Stimulated activated CD8-positive, alpha-beta memory T cell treated with anti-CD3 and anti-CD28 coated beads, Interleukin-12 subunit alpha, Interleukin-12 subunit beta, amount 100 ng/mL, for 1 hour (primary cell): ENCODE results near the gene ADCY9.
"Not testable (repeated sequence)": the region's sequence is repeated elsewhere in the genome, so short reads cannot be mapped to it uniquely, and the experiment has no call there.

ENCODE experiments used
- DNase-seq: peaks from one replicate; pipeline ENCODE4 v3.0.0-alpha.2; 2020; ENCODE audit warnings: low read depth

Gene ADCY9

DNA sequence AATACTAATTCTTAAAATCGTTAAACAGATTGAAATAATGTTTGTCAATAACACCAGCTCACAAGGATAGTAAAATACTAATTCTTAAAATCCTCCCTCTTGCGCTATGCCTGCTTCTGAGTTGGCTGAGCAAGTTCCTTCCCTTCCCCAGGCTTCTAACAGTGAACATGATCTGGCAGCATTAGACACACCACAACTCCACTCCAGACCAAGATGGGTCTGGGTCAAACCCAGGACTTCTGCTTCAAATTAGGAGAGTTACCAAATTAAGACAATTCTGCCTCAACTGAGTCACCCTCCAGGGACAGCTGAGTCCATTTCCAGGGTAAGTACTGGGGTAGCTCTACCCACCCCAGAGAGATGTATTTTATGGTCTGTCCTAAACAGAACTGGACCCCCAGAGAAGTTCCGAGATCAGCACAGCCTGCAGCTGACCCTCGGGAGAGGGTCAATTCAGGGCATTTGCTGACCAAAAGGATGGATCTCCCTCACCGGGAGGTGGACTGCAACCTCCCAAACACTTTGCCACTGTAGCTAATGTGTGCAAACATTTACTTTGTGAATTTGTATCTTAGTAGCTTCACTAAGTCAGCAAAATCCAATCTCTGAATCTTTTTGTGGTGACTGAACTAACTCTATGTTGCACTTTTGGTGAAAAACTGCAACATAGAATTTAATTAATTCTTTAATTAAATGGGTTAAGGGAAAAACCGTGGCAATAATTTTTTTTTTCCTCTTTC lies 48.8 kb downstream of the ADCY9 start:
- DNase-seq, result no peak

DNA sequence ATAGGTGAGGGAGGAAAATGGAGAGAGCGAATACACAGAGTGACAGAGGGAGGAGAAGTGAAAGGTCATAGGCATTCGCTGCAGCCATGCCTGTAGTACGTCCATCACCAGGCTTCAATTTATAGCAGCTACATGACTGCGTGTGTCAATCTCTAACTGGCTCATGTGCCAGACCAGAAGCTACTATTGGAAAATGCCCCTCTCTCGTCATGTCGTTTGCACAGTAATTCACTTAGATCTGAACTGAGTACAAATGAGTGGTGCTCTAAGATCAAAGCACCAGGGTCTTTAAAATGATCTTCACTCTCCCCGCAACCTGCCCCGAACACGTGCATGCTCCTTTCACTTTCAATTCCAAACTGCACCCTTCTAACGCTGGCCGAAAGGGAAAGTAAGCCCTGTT lies 51.3 kb downstream of the ADCY9 start:
- DNase-seq, result no peak

DNA sequence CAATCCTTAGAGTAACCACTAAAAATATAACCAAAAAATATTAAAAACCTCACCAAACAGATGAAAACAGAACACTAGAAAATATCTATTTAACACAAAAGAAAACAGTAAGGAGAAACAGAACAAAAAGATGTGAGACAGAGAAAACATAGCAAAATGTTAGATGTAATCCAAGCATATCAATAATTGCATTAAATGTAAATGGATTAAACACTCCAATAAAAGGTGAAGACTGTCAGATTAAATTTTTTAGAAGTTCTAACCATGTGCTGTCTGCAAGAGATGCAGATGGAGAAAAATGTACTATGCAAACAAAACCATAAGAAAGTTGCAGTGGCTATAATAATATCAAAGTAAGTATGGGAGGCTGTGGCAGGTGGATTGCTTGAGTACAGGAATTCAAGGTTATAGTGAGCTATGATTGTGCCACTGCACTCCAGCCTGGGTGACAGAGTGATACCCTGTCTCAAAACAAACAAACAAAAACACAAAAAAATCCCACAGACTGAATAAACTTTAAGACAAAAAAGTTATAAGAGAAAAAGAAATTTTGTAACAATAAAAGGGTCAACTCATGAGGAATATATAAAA lies 53.9 kb downstream of the ADCY9 start:
- no peak for DNase-seq

DNA sequence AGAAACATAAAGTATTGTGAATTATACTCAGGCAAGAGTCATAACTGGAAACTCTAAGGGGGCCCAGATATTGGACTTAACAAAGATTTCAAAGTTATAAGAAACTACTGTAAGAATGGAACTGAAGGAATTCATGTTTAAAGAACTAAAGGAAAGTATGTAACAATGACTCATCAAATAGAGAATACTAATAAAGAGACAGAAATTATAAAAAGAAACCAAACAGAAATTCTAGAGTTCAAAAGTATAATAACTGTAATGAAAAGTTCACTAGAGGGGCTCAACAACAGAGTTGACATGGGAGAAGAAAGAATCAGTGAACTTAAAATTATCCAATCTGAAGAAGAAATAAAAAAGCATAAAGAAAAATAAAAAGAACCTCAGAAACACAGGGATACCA lies 55.4 kb downstream of the ADCY9 start:
- DNase-seq, result no peak

DNA sequence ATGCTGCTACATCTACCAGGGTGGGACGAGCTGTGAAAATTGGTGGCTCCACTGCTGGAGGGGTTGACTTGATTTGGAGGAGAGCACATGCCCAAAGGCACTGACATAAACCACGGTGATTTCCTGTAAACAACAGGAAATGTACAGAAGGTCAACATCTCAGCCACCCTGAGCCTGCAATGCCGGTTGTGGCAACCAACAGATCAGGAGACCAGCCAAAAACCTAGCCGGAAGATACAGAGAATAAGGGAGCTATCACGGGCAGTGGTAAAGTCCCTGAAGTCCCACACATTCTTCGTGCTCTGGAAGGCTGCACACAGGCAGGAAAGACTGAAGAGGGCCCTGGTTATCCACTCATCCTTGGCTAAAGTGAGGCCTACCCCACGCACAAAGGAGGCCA lies 56.2 kb downstream of the ADCY9 start:
- no peak for DNase-seq

DNA sequence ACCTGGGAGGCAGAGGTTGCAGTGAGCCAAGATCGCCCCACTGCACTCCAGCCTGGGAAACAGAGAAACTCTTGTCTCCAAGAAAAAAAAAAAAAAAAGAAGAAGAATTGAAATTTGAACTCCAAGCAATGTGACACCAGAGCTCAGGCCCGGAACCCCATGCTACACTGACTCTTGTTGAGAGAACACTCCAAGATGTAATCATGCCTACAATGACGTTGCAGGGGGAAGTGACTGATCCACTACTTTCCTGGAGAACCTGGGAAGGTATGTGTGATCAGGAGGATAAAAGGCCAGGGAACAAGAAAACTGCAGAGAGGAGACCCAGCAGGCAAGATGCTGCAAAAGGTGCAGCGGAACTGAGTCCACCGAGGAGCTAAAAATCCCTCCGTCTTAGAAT lies 57.9 kb downstream of the ADCY9 start:
- no peak for DNase-seq

DNA sequence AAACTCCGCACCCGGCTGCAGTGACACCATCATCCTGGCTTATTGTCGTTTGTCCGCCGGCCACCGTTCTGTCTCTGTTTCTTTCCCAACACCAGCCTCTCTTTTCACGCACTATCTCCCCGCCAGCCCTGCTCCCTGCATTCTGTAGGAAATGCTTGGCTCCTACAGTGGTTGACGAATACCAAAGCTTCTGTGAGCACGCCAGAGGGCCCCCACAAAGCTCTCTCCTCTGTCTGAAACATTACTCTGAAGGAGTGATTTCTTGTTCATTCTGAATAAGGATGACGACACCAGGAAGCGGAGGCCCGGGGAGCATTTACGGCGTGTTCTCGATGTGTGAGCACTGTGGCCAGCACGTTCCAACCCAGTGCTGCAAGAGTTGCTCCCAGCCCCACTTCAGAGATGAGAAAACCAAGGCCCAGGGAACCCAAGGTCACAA lies 58.8 kb downstream of the ADCY9 start:
- DNase-seq, result no peak

DNA sequence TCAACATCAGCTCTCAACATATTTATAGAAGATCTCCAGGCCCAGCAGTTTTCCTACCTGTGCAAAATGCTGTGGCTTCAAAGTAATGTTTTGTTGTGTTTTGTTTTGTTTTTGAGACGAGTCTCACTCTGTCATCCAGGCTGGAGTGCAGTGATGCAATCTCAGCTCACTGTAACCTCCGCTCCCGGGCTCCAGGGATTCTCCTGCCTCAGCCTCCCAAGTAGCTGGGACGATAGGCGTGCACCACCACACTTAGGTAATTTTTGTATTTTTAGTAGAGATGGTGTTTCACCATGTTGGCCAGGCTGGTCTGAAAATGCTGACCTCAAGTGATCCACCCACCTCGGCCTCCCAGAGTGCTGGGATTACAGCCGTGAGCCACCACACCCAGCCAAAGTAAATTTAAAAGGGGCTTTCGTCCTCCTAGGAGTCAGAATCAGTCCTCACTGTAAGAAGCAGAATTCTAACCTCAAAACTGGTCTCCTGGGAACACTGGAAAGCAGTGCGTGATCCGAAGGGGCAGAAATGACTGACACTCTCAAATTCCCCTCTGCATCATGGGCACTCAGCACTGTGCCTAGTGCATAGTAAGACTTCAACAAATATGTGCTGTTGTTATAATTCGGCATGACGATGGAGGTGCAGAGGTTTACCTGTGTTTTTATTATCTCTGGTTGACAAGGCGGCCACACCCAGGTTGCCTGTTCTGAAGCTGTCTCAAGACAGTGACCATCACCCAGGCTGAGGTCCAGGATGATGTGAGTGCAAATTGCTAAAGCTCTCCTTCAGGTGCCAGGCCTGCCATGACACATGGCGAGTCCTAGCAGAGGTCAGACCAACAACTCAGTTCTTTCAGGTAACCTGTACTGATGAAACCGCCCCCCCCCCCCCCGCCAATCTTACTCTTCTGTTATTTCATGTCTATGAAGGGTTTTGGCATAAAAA lies 59.8 kb downstream of the ADCY9 start:
- DNase-seq, result no peak

DNA sequence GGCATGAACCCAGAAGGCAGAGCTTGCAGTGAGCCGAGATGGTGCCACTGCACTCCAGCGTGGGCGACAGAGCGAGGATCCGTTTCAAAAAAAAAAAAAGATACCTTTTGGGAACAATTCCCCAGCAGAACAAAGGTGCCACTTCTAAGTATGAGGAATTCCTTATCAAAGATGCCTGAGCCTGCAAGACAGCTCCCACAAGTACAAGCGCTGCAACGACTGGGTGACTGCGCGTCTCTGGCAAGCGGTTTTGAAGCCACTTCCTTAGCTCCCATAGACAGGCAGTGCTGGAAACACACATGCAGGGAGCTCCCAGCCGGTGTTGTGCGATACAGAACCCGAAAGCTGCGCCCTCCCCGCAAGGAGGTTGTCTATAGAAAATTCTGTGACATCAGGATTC lies 60.5 kb downstream of the ADCY9 start:
- no peak for DNase-seq

DNA sequence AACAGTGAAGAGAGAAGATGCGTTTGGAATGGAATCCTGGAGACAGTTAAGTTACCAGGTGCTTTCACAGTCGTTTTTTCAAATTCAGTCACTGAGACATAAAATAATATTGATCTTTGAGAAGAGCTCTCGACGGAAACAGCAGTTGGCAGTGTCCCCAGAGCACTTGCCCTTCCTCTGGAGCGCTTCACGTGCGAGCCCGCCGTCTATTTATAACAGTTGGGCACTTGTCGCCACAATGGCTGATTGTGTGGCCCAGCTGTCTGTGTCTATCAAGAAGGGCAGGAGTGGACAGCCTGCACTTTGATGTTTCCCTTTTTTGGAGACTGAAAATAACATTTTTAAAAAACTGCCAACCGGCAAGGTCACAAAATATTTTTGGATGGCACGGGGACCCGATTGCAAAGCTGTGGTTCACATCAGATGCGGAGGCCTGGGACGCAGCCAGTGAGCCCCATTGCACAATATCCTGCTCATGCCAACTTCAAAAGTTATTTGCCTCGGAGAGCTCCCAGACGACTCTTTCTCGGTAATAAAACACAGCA lies 62.9 kb downstream of the ADCY9 start:
- DNase-seq, result no peak

DNA sequence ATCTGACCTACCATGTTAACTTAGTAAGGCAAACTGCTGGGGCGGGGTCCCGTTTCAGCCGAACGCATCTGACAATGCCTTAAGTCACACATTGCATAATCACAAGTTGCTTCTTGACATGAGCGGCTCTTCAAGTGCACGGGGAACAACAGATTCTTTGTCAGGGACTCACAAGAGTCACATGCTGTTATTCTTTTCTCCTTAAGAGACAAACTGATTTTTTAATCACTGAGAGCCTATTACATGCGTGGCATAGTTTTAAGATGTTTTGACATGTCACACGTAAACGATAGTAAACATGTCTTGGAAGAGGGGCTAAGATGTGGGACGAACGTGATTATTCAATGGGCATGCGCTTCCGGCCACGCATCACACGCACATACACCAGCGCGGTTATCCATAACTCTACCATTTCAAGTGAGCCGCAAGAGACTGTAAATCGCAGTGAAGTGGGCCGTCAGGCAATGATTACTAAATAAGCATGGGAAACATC lies 63.4 kb downstream of the ADCY9 start:
- DNase-seq, result no peak

DNA sequence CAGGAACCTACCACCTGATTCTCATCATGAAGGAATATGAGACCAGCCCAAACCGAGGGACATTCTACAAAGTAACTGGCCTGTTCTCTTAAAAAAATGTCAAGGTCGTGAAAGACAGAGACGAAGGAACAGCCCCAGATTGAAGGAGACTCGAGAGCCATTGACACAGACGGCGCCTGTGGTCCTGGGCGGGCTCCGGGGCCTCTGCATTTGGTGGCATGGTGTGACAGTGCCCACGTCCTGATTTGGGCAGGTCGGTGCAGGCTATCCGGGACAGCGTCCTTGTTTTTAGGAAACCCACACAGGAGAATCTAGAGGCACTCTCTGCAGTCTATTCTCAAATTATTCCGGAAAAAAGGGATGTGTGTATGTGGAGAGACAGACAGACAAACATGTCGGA lies 64.1 kb downstream of the ADCY9 start:
- no peak for DNase-seq

DNA sequence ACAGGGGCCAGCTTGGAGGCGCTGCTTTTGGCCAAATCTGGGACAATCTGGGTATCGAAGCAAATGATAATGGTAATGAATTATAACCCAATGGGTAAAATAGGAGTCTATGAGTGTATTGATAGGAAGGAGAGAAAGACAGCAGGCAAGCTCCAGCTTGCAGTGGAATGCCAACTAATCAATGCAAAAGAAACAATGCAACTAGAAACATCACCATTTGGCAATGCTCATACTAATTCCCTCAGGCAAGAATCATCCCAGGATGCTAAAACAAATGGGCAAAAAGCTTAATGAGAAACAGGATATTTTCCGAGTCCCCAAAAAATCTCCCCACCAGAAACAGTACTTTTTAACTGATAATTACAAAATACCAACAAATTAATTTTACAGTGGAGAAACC lies 64.7 kb downstream of the ADCY9 start:
- no peak for DNase-seq

DNA sequence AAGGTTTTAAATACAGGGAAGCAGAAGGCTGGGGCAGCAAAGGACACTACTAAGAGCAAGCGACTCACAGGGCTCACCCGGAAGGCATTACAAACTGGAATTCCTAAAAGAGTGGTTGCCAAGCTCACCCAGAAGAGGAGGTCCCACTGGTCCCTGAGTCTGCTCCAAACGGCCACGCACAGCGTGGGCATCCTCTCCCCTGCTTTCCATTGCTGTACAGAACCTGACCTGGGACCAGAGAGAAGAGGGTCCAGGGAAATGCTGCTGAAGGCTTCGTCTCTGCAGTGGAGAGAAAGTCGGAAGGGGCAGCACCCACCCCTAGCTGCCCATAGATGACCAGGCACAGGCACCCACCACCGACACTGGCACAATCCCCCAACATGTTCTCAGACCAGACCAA lies 67.2 kb downstream of the ADCY9 start:
- no peak for DNase-seq

DNA sequence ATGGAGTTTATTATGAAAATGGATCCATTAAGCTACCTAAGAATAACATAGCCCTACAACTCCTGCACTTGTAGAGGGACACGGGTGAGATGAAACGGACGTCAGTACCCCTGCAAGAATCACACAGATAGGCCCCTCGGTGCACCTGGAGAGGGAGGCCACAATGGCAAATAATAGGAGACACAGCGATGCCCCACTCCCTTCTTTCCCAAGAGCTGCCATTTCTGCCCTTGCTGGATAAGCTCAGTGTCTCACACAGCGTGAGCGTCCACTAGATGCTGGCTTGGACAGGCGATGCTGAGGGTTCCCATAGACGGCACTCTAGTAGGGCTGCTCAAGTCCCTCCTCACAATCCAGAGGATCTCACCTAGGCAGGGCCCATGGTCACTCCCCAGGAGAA lies 67.8 kb downstream of the ADCY9 start:
- DNase-seq, result no peak

DNA sequence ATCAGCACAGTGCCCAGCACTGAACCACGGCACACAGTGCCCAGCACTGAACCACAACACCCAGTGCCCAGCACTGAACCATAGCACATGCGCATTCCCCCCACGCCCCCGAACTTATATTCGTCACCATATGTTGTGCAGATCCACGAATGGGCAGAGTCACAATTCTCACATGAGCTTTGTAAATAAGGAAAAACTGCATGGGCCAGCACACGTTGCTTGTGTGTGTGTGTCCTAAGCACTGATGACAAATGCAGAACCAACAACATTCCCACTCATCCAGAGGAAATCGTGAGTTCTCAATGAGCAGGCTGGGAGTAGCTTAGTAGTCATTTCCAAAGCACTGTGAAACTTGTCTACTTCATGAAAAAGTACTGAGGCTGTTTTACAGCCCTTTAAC lies 70.0 kb downstream of the ADCY9 start:
- no peak for DNase-seq

DNA sequence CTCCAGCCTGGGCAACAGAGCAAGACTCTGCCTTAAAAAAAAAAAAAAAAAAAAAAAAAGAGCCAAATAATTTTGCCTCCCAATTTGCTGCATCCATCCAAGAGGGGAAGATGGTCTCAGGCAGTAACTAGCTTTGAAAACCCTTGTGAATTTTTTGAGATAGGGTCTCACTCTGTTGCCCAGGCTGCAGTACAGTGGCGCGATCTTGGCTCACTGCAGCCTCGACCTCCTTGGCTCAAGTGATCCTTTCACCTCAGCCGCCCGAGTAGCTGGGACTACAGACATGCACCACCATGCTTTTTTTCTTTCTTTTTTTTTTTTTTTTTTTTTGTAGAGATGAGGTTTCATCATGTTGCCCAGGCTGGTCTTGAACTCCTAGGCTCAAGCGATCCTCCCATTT lies 70.7 kb downstream of the ADCY9 start:
- DNase-seq, result not testable (repeated sequence)

DNA sequence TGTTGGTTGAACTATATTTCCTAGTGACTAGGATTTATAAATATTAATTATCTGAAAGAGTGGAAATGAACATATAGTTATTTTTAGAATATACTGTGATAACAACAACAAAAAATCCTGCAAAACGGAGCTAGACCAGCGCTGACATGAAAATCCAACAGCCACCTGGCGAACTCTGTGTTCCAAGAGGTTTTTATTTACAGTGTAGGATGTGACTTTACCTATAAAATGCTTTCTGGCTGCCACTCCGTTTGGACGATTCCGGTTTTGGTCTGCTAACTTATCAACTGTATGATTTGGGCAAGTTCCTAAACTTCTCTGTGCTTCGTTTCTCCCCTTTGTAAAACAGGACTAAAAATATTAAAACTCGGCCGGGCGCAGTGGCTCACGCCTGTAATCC lies 73.7 kb downstream of the ADCY9 start:
- no peak for DNase-seq

DNA sequence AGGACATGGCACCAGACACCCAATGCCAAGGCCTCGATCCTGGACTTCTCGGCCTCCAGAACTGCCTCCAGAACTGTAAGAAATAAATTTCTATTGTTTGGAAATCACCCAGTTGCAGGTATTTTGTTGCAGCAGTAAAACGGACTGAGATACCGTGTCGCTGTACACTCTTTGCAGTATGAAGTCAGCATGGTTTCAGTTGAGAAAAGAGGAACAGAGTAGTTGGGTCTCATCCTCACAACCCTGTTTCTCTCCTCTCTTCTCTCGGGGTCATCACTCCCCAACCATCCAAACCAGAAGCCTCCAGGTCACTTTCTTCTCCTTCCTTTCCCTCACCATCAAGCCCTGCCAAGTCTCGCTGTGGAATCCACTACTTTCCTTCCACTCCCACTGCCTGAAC lies 77.8 kb downstream of the ADCY9 start:
- no peak for DNase-seq

DNA sequence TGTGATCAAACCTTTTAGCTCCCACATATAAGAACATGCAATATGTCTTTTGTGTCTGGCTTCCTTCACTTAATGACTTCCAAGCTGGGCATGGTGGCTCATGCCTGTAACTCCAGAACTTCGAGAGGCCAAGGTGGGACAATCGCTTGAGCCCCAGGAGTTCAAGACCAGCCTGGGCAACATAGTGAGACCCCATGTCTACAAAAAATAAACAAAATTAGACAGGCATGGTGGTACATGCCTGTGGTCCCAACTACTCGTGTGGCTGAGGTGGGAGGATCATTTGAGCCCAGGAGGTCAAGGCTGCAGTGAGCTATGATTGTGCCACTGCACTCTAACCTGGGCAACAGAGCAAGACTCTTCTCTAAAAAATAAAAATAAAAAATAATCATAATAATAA lies 79.3 kb downstream of the ADCY9 start:
- DNase-seq, result not testable (repeated sequence)

DNA sequence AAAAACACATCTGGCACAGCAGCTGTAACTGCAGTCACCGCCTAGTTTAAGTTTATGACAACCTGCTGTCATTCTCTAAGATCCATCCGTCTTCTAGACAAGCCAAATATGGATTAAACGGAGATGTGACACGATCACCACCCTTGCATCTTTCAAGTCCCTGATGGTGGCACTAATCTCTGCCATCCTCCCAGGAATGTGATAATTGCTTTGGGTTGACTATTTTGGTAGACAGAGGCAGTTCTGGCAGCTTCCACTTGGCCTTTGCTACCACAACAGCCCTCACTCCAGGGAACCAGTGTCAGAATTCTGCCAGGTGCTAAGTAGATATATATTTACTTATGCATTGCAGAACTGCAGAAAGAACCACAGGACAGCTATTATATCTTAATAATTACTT lies 81.3 kb downstream of the ADCY9 start:
- no peak for DNase-seq

DNA sequence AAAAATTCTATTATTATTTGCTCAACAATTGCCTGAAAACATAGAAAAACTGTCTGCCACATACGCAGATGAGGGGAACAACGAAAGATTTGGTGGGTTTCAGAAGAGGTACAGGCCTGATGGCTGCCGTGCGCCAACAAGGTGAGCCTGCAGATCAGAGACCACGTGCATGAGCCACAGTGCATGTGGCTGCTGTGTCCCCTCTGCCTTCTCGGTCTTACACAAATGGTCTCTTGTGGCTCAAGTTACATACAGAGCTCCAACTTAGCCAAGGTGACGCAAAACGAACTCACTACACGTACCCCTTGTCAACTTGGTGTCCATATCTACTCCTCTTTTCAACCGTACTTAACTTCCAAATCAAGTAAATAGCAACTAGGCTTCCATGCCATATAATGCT lies 82.3 kb downstream of the ADCY9 start:
- no peak for DNase-seq

DNA sequence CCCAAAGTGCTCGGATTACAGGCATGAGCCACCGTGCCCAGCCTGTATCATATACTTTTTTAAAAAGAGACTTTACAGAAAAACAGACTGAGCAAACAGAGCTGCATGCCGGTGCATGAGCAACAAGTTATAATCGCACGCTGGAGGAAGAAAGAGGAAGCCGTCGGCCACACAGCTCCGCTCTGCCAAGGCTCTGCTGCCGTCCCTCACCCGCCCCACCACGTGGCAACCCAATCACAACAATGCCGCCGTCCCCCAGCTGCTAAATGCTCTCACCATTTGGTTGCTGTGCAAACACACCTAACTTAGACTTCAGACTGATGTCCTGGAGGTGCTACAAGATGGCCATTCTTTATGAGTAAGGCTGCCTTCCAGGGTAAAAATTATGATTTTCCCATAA lies 83.5 kb downstream of the ADCY9 start:
- peak; percentile 6 for DNase-seq
